NOMO-1 treated with dmso at 0.1 percent for 144 hours (cell line): Measurements from ENCODE around the gene RBM7.
A peak's percentile ranks its signal among the peaks of the same experiment; 100 is the strongest.

Experiments
- DNase-seq: peaks from one replicate; lab custom pipeline; 2025; ENCODE audit not compliant: unreplicated experiment; lab: John Stamatoyannopoulos, UW

The RBM7 gene

GRCh38 chr11:114395736-114396135 is 4.7 kb upstream of the RBM7 start:
- no peak for DNase-seq

GRCh38 chr11:114396916-114397315 is 3.5 kb upstream of the RBM7 start:
- no peak for DNase-seq

GRCh38 chr11:114397349-114397982 is 3.0 kb upstream of the RBM7 start:
- no peak for DNase-seq

GRCh38 chr11:114398303-114398920 is 2.1 kb upstream of the RBM7 start:
- DNase-seq: no peak

GRCh38 chr11:114399490-114400215 is 813 bp upstream of the RBM7 start:
- DNase-seq: peak; percentile 42

GRCh38 chr11:114400915-114401223 is 403 bp downstream of the RBM7 start:
- DNase-seq: no peak

- DNase-seq: no peak
Observed at GRCh38 chr11:114401311-114401710, 845 bp downstream of the RBM7 start.

- DNase-seq: no peak
Observed at GRCh38 chr11:114412946-114413345, 12.5 kb downstream of the RBM7 start.

GRCh38 chr11:114413958-114414357 is 13.5 kb downstream of the RBM7 start:
- no peak for DNase-seq

- no peak for DNase-seq
Observed at GRCh38 chr11:114416441-114416961, 16.0 kb downstream of the RBM7 start.

GRCh38 chr11:114426280-114426679 is 25.8 kb downstream of the RBM7 start:
- DNase-seq: no peak

GRCh38 chr11:114430290-114430689 is 29.8 kb downstream of the RBM7 start:
- no peak for DNase-seq

- no peak for DNase-seq
Observed at GRCh38 chr11:114432893-114433292, 32.4 kb downstream of the RBM7 start.

GRCh38 chr11:114433376-114433775 is 32.9 kb downstream of the RBM7 start:
- no peak for DNase-seq

- no peak for DNase-seq
Observed at GRCh38 chr11:114438303-114438702, 37.8 kb downstream of the RBM7 start.

- DNase-seq: peak; percentile 90
Observed at GRCh38 chr11:114439229-114440120, 39.0 kb downstream of the RBM7 start, which contains the start of gene REXO2. Gene REXO2, plus strand, starts transcription at chr11:114439467. Its CDS starts 62 bp downstream, at chr11:114439529.

- DNase-seq: no peak
Observed at GRCh38 chr11:114440121-114440860, 39.8 kb downstream of the RBM7 start.

GRCh38 chr11:114440971-114441763 is 40.7 kb downstream of the RBM7 start:
- no peak for DNase-seq

- no peak for DNase-seq
Observed at GRCh38 chr11:114441921-114442320, 41.5 kb downstream of the RBM7 start.

- no peak for DNase-seq
Observed at GRCh38 chr11:114442536-114442935, 42.1 kb downstream of the RBM7 start.
